ENCODE measurements around the gene ALAD.

The ALAD gene

GRCh38 chr9:113352411-113352810, 48.7 kb downstream of the ALAD start:
- H3K27ac ChIP-seq (ENCODE audit: low read depth, low read length), result no peak overlapping the region
- H3K4me1 ChIP-seq (ENCODE audit: insufficient read depth, low read length), result peaks cover 10% of the 10 kb centered on the region
- no peaks in the 10 kb centered on the region for H3K9me3 ChIP-seq (ENCODE audit: low read length)
- H3K36me3 ChIP-seq (ENCODE audit: insufficient read depth, low read length), result no peaks in the 10 kb centered on the region
- no peak overlapping the region for H3K4me3 ChIP-seq (ENCODE audit: low read depth in 1 of 2, low read length in 2 of 2)
- peaks cover 0 to 7% of the 10 kb centered on the region in 2 donors for H3K27me3 ChIP-seq (ENCODE audit: control insufficient read depth in 1 of 2, insufficient read depth in 2 of 2, low read length in 2 of 2)
- H3K9ac ChIP-seq (ENCODE audit: low read length), result no peak overlapping the region

- Histone ChIP-seq H3K27ac (ENCODE audit: low read depth, low read length) (no peak overlapping the region), H3K27me3 (ENCODE audit: control insufficient read depth in 1 of 2, insufficient read depth in 2 of 2, low read length in 2 of 2) (peaks cover 0 to 7% of the 10 kb centered on the region in 2 donors), H3K36me3 (ENCODE audit: insufficient read depth, low read length) (no peaks in the 10 kb centered on the region), H3K9me3 (ENCODE audit: low read length) (no peaks in the 10 kb centered on the region), H3K4me3 (ENCODE audit: low read depth in 1 of 2, low read length in 2 of 2) (no peak overlapping the region), H3K9ac (ENCODE audit: low read length) (no peak overlapping the region), H3K4me1 (ENCODE audit: insufficient read depth, low read length) (peaks cover 10% of the 10 kb centered on the region)
Observed at GRCh38 chr9:113352006-113352405, 49.1 kb downstream of the ALAD start.

GRCh38 chr9:113350937-113351336, 50.1 kb downstream of the ALAD start:
- Histone ChIP-seq H3K27ac (ENCODE audit: low read depth, low read length) (no peak overlapping the region), H3K4me3 (ENCODE audit: low read depth in 1 of 2, low read length in 2 of 2) (no peak overlapping the region), H3K4me1 (ENCODE audit: insufficient read depth, low read length) (peaks cover 10% of the 10 kb centered on the region), H3K9me3 (ENCODE audit: low read length) (no peaks in the 10 kb centered on the region), H3K9ac (ENCODE audit: low read length) (no peak overlapping the region), H3K27me3 (ENCODE audit: control insufficient read depth in 1 of 2, insufficient read depth in 2 of 2, low read length in 2 of 2) (peaks cover 0 to 7% of the 10 kb centered on the region in 2 donors), H3K36me3 (ENCODE audit: insufficient read depth, low read length) (no peaks in the 10 kb centered on the region)

- Histone ChIP-seq H3K4me1 (ENCODE audit: insufficient read depth, low read length) (peaks cover 10% of the 10 kb centered on the region), H3K27me3 (ENCODE audit: control insufficient read depth in 1 of 2, insufficient read depth in 2 of 2, low read length in 2 of 2) (peaks cover 0 to 7% of the 10 kb centered on the region in 2 donors), H3K27ac (ENCODE audit: low read depth, low read length) (no peak overlapping the region), H3K9me3 (ENCODE audit: low read length) (no peaks in the 10 kb centered on the region), H3K36me3 (ENCODE audit: insufficient read depth, low read length) (no peaks in the 10 kb centered on the region), H3K9ac (ENCODE audit: low read length) (peak overlapping the region; percentile 42), H3K4me3 (ENCODE audit: low read depth in 1 of 2, low read length in 2 of 2) (peak overlapping the region; percentile 12 to 58)
Observed at GRCh38 chr9:113350107-113350661, 50.9 kb downstream of the ALAD start.

GRCh38 chr9:113349445-113350094, 51.5 kb downstream of the ALAD start, which contains the start of gene BSPRY:
BSPRY (plus strand) TSS chr9:113349541; CDS start chr9:113349580, 39 bp downstream.
- Histone ChIP-seq H3K27ac (ENCODE audit: low read depth, low read length) (no peak within 1 kb of the TSS), H3K9me3 (ENCODE audit: low read length) (no peaks in the 10 kb centered on the region), H3K36me3 (ENCODE audit: insufficient read depth, low read length) (no peaks in the 10 kb centered on the region), H3K9ac (ENCODE audit: low read length) (peak within 1 kb of the TSS; percentile 42), H3K4me3 (ENCODE audit: low read depth in 1 of 2, low read length in 2 of 2) (peak within 1 kb of the TSS; percentile 55 to 58), H3K4me1 (ENCODE audit: insufficient read depth, low read length) (peaks cover 15% of the 10 kb centered on the region), H3K27me3 (ENCODE audit: control insufficient read depth in 1 of 2, insufficient read depth in 2 of 2, low read length in 2 of 2) (peaks cover 0 to 7% of the 10 kb centered on the region in 2 donors)

GRCh38 chr9:113349066-113349444, 52.0 kb downstream of the ALAD start:
- Histone ChIP-seq H3K9me3 (ENCODE audit: low read length) (no peaks in the 10 kb centered on the region), H3K27me3 (ENCODE audit: control insufficient read depth in 1 of 2, insufficient read depth in 2 of 2, low read length in 2 of 2) (peaks cover 0 to 7% of the 10 kb centered on the region in 2 donors), H3K9ac (ENCODE audit: low read length) (no peak overlapping the region), H3K4me3 (ENCODE audit: low read depth in 1 of 2, low read length in 2 of 2) (peak overlapping the region in 1 of 2 donors; percentile 58), H3K36me3 (ENCODE audit: insufficient read depth, low read length) (no peaks in the 10 kb centered on the region), H3K27ac (ENCODE audit: low read depth, low read length) (no peak overlapping the region), H3K4me1 (ENCODE audit: insufficient read depth, low read length) (peaks cover 18% of the 10 kb centered on the region)

- Histone ChIP-seq H3K4me1 (ENCODE audit: insufficient read depth, low read length) (peaks cover 24% of the 10 kb centered on the region), H3K36me3 (ENCODE audit: insufficient read depth, low read length) (no peaks in the 10 kb centered on the region), H3K27ac (ENCODE audit: low read depth, low read length) (no peak overlapping the region), H3K9ac (ENCODE audit: low read length) (no peak overlapping the region), H3K27me3 (ENCODE audit: control insufficient read depth in 1 of 2, insufficient read depth in 2 of 2, low read length in 2 of 2) (peaks cover 0 to 7% of the 10 kb centered on the region in 2 donors), H3K4me3 (ENCODE audit: low read depth in 1 of 2, low read length in 2 of 2) (no peak overlapping the region), H3K9me3 (ENCODE audit: low read length) (no peaks in the 10 kb centered on the region)
Observed at GRCh38 chr9:113348437-113348836, 52.6 kb downstream of the ALAD start.

- Histone ChIP-seq H3K4me1 (ENCODE audit: insufficient read depth, low read length) (peaks cover 28% of the 10 kb centered on the region), H3K9me3 (ENCODE audit: low read length) (no peaks in the 10 kb centered on the region), H3K9ac (ENCODE audit: low read length) (no peak overlapping the region), H3K4me3 (ENCODE audit: low read depth in 1 of 2, low read length in 2 of 2) (no peak overlapping the region), H3K36me3 (ENCODE audit: insufficient read depth, low read length) (no peaks in the 10 kb centered on the region), H3K27me3 (ENCODE audit: control insufficient read depth in 1 of 2, insufficient read depth in 2 of 2, low read length in 2 of 2) (no peaks in the 10 kb centered on the region), H3K27ac (ENCODE audit: low read depth, low read length) (peak overlapping the region; percentile 4)
Observed at GRCh38 chr9:113345671-113346070, 55.4 kb downstream of the ALAD start.

GRCh38 chr9:113345190-113345589, 55.9 kb downstream of the ALAD start:
- Histone ChIP-seq H3K27me3 (ENCODE audit: control insufficient read depth in 1 of 2, insufficient read depth in 2 of 2, low read length in 2 of 2) (no peaks in the 10 kb centered on the region), H3K36me3 (ENCODE audit: insufficient read depth, low read length) (no peaks in the 10 kb centered on the region), H3K9ac (ENCODE audit: low read length) (no peak overlapping the region), H3K27ac (ENCODE audit: low read depth, low read length) (peak overlapping the region; percentile 4), H3K4me1 (ENCODE audit: insufficient read depth, low read length) (peaks cover 24% of the 10 kb centered on the region), H3K9me3 (ENCODE audit: low read length) (no peaks in the 10 kb centered on the region), H3K4me3 (ENCODE audit: low read depth in 1 of 2, low read length in 2 of 2) (no peak overlapping the region)

GRCh38 chr9:113343732-113344231, 57.3 kb downstream of the ALAD start:
- Histone ChIP-seq H3K27ac (ENCODE audit: low read depth, low read length) (peak overlapping the region; percentile 89), H3K9ac (ENCODE audit: low read length) (peak overlapping the region; percentile 9)

GRCh38 chr9:113341712-113342410, 59.2 kb downstream of the ALAD start:
- Histone ChIP-seq H3K27me3 (ENCODE audit: control insufficient read depth in 1 of 2, insufficient read depth in 2 of 2, low read length in 2 of 2) (no peaks in the 10 kb centered on the region), H3K9ac (ENCODE audit: low read length) (no peak overlapping the region), H3K4me3 (ENCODE audit: low read depth in 1 of 2, low read length in 2 of 2) (no peak overlapping the region), H3K36me3 (ENCODE audit: insufficient read depth, low read length) (no peaks in the 10 kb centered on the region), H3K4me1 (ENCODE audit: insufficient read depth, low read length) (peaks cover 28% of the 10 kb centered on the region), H3K9me3 (ENCODE audit: low read length) (no peaks in the 10 kb centered on the region), H3K27ac (ENCODE audit: low read depth, low read length) (no peak overlapping the region)

More at GRCh38 chr9:113343732-113344231, 57.3 kb downstream of the ALAD start:
- H3K9me3 ChIP-seq (ENCODE audit: low read length), result no peaks in the 10 kb centered on the region
- H3K4me3 ChIP-seq (ENCODE audit: low read depth in 1 of 2, low read length in 2 of 2), result no peak overlapping the region
- peaks cover 26% of the 10 kb centered on the region for H3K4me1 ChIP-seq (ENCODE audit: insufficient read depth, low read length)
- H3K27me3 ChIP-seq (ENCODE audit: control insufficient read depth in 1 of 2, insufficient read depth in 2 of 2, low read length in 2 of 2), result no peaks in the 10 kb centered on the region
- no peaks in the 10 kb centered on the region for H3K36me3 ChIP-seq (ENCODE audit: insufficient read depth, low read length)
